GM21529 (cell line): ENCODE data around the gene COX7C.
"Not testable (repeated sequence)": the region's sequence is repeated elsewhere in the genome, so short reads cannot be mapped to it uniquely, and the experiment has no call there.

Experiments
- ATAC-seq: cut with Tn5 transposase; IDR thresholded peaks from one replicate; pipeline ENCODE4 v1.9.1; 2021; ENCODE audit not compliant: unreplicated experiment

The COX7C gene

GRCh38 chr5:86617756-86618576 lies at the start of gene COX7C:
Gene COX7C (plus strand): TSS chr5:86617941. CDS start chr5:86618056, 115 bp downstream.
- peak; percentile 98 for ATAC-seq

- ATAC-seq: not testable (repeated sequence)
Observed at GRCh38 chr5:86569522-86570426, 48.0 kb upstream of the COX7C start.

- ATAC-seq: no peak
Observed at GRCh38 chr5:86570427-86571083, 47.2 kb upstream of the COX7C start.

GRCh38 chr5:86571109-86571508 lies 46.6 kb upstream of the COX7C start:
- ATAC-seq: not testable (repeated sequence)

- no peak for ATAC-seq
Observed at GRCh38 chr5:86572825-86573517, 44.8 kb upstream of the COX7C start.

- ATAC-seq: no peak
Observed at GRCh38 chr5:86579502-86579901, 38.2 kb upstream of the COX7C start.

GRCh38 chr5:86596476-86596875 lies 21.3 kb upstream of the COX7C start:
- no peak for ATAC-seq

- no peak for ATAC-seq
Observed at GRCh38 chr5:86605881-86606280, 11.9 kb upstream of the COX7C start.

GRCh38 chr5:86613455-86613854 lies 4.3 kb upstream of the COX7C start:
- ATAC-seq: no peak

- no peak for ATAC-seq
Observed at GRCh38 chr5:86617309-86617755, 409 bp upstream of the COX7C start.

GRCh38 chr5:86623785-86624483 lies 6.2 kb downstream of the COX7C start:
- no peak for ATAC-seq

- no peak for ATAC-seq
Observed at GRCh38 chr5:86625148-86625547, 7.4 kb downstream of the COX7C start.

GRCh38 chr5:86626149-86626548 lies 8.4 kb downstream of the COX7C start:
- ATAC-seq: no peak

GRCh38 chr5:86631165-86631564 lies 13.4 kb downstream of the COX7C start:
- no peak for ATAC-seq

- ATAC-seq: no peak
Observed at GRCh38 chr5:86640998-86641397, 23.3 kb downstream of the COX7C start.

GRCh38 chr5:86644843-86645242 lies 27.1 kb downstream of the COX7C start:
- ATAC-seq: no peak

GRCh38 chr5:86645885-86646284 lies 28.1 kb downstream of the COX7C start:
- no peak for ATAC-seq

- no peak for ATAC-seq
Observed at GRCh38 chr5:86646671-86647070, 28.9 kb downstream of the COX7C start.

- ATAC-seq: no peak
Observed at GRCh38 chr5:86649832-86650505, 32.2 kb downstream of the COX7C start.
